CD14-positive monocyte (primary cell): ENCODE data around the gene SINHCAF. TPM values are rescaled to one million over a fixed set of nuclear protein-coding genes. Genes with fewer than 3 reads are reported as not detected.
"Not testable (repeated sequence)": the region's sequence is repeated elsewhere in the genome, so short reads cannot be mapped to it uniquely, and the experiment has no call there.

Experiments used
- DNase-seq, 3 donors: peaks; one replicate each; pipeline ENCODE4 v3.0.0-alpha.2; 2011 to 2022
- H2AFZ ChIP-seq: 2 replicates; pipeline ENCODE4 v1.6.0; 2012; ENCODE audit warnings: mild to moderate bottlenecking, low read depth, low read length, inconsistent platforms; ENCODE audit not compliant: insufficient read depth, poor library complexity, severe bottlenecking
- H3K27ac ChIP-seq, 2 donors: 1 replicate in 1 of 2; 2 replicates in 1 of 2; pipeline ENCODE4 v1.5.1; 2012 to 2013; ENCODE audit warnings: low read length in 2 of 2, control low read depth in 1 of 2, inconsistent platforms in 1 of 2, low read depth in 1 of 2, mild to moderate bottlenecking in 1 of 2
- H3K27me3 ChIP-seq, 2 donors: one replicate each; pipeline versions ENCODE4 v1.6.0 to v1.6.1; 2011 to 2013; ENCODE audit warnings: low read length in 2 of 2; ENCODE audit not compliant: control insufficient read depth in 2 of 2, insufficient read depth in 2 of 2
- H3K36me3 ChIP-seq, 2 donors: replicated peaks in 1 of 2; 1 replicate in 1 of 2; 2 replicates in 1 of 2; pipeline versions ENCODE4 v1.5.1 to v1.6.1; 2012 to 2013; ENCODE audit warnings: low read length in 2 of 2, control low read depth in 1 of 2, inconsistent platforms in 1 of 2, mild to moderate bottlenecking in 1 of 2; ENCODE audit not compliant: insufficient read depth in 2 of 2, control insufficient read depth in 1 of 2
- H3K4me1 ChIP-seq, 2 donors: 1 replicate in 1 of 2; 2 replicates in 1 of 2; pipeline versions ENCODE4 v1.5.1 to v1.6.1; 2012 to 2013; ENCODE audit warnings: low read length in 2 of 2, control low read depth in 1 of 2, inconsistent platforms in 1 of 2, mild to moderate bottlenecking in 1 of 2, moderate library complexity in 1 of 2; ENCODE audit not compliant: insufficient read depth in 2 of 2, control insufficient read depth in 1 of 2
- H3K4me2 ChIP-seq: replicated peaks from 2 replicates; pipeline ENCODE3; 2012; ENCODE audit warnings: low read length, moderate library complexity, mild to moderate bottlenecking; ENCODE audit not compliant: poor library complexity, severe bottlenecking; ENCODE audit errors: extremely low read depth
- H3K4me3 ChIP-seq, 3 experiments: fragments of 200-600 bp in 1 of 3; sonication (generic) in 1 of 3; replicated peaks in 1 of 3; 1 replicate in 2 of 3; 2 replicates in 1 of 3; pipeline ENCODE4 v1.5.1; 2011 to 2013; ENCODE audit warnings: low read length in 3 of 3, mild to moderate bottlenecking in 3 of 3, control low read depth in 2 of 3, low read depth in 2 of 3, inconsistent platforms in 1 of 3, moderate library complexity in 1 of 3
- H3K79me2 ChIP-seq: 2 replicates; pipeline ENCODE4 v1.6.0; 2012; ENCODE audit warnings: mild to moderate bottlenecking, control low read depth, inconsistent platforms, low read length, moderate library complexity; ENCODE audit not compliant: insufficient read depth
- H3K9ac ChIP-seq: 2 replicates; pipeline ENCODE4 v1.6.0; 2017; ENCODE audit warnings: low read length, mild to moderate bottlenecking; ENCODE audit not compliant: insufficient read depth, poor library complexity, severe bottlenecking
- H3K9me3 ChIP-seq, 2 donors: replicated peaks in 1 of 2; 1 replicate in 1 of 2; 2 replicates in 1 of 2; pipeline versions ENCODE4 v1.5.1 to v1.6.1; 2012 to 2013; ENCODE audit warnings: low read length in 2 of 2, control low read depth in 1 of 2; ENCODE audit not compliant: control insufficient read depth in 1 of 2, insufficient read depth in 1 of 2
- H4K20me1 ChIP-seq: 2 replicates; pipeline ENCODE4 v1.6.0; 2012; ENCODE audit warnings: mild to moderate bottlenecking, low read length, control low read depth, moderate library complexity; ENCODE audit not compliant: insufficient read depth
- H3K27ac Mint-ChIP-seq, 7 donors: one replicate each; pipeline ENCODE4 v1.8.0; 2020; ENCODE audit warnings: mild to moderate bottlenecking in 7 of 7, mixed read lengths in 7 of 7, moderate library complexity in 6 of 7, inconsistent platforms in 2 of 7
- H3K27me3 Mint-ChIP-seq, 3 donors: one replicate each; pipeline ENCODE4 v1.8.0; 2021 to 2022; ENCODE audit warnings: low read depth in 3 of 3, mild to moderate bottlenecking in 3 of 3, mixed read lengths in 3 of 3, moderate library complexity in 3 of 3, inconsistent platforms in 1 of 3
- H3K36me3 Mint-ChIP-seq, 2 donors: one replicate each; pipeline ENCODE4 v1.8.0; 2020; ENCODE audit warnings: mixed read lengths in 2 of 2, inconsistent platforms in 1 of 2, mild to moderate bottlenecking in 1 of 2
- H3K4me1 Mint-ChIP-seq: one replicate; pipeline ENCODE4 v1.8.0; 2020; ENCODE audit warnings: mild to moderate bottlenecking, mixed read lengths
- H3K4me3 Mint-ChIP-seq, 2 donors: one replicate each; pipeline ENCODE4 v1.8.0; 2020; ENCODE audit warnings: mild to moderate bottlenecking in 2 of 2, mixed read lengths in 2 of 2, moderate library complexity in 1 of 2
- H3K9me3 Mint-ChIP-seq, 7 donors: one replicate each; pipeline ENCODE4 v1.8.0; 2020 to 2022; ENCODE audit warnings: mixed read lengths in 7 of 7, mild to moderate bottlenecking in 6 of 7, moderate library complexity in 6 of 7, inconsistent platforms in 2 of 7
- WGBS: methylation state at CpG from one replicate; pipeline ENCODE4 v1.1.5; 2013; ENCODE audit warnings: missing lambda C conversion rate; ENCODE audit not compliant: insufficient coverage; 5-methylcytosine and 5-hydroxymethylcytosine counted together
- intact Hi-C, 2 donors: fragments of 100-400 bp; cut with micrococcal nuclease; formaldehyde crosslinking; loops; one replicate each; pipeline versions ENCODE4 v1.15.0 to v1.15.1; 2023
- polyA plus RNA-seq, 3 donors: library from polyadenylated mRNA; depleted of rRNA in 1 of 3; unstranded in 2 of 3; stranded (reverse) in 1 of 3; fragments of 300-500 nt in 2 of 3; fragments of >200 nt in 1 of 3; fragmentation: Illumina TruSeq in 2 of 3; gene quantifications; 1 replicate in 2 of 3; 2 replicates in 1 of 3; pipeline ENCODE4 v1.2.3, GENCODE V29; 2012 to 2021
- TF ChIP-seq, protein P1 (sequence below): fragments of 200-600 bp; IDR thresholded peaks from one replicate; pipeline ENCODE4 v1.8.0; 2022; ENCODE audit warnings: antibody characterized with exemption, mild to moderate bottlenecking

SINHCAF gene
- polyA plus RNA-seq, 3 donors, result 14.2 to 20.2 (median 20.1) TPM

DNA sequence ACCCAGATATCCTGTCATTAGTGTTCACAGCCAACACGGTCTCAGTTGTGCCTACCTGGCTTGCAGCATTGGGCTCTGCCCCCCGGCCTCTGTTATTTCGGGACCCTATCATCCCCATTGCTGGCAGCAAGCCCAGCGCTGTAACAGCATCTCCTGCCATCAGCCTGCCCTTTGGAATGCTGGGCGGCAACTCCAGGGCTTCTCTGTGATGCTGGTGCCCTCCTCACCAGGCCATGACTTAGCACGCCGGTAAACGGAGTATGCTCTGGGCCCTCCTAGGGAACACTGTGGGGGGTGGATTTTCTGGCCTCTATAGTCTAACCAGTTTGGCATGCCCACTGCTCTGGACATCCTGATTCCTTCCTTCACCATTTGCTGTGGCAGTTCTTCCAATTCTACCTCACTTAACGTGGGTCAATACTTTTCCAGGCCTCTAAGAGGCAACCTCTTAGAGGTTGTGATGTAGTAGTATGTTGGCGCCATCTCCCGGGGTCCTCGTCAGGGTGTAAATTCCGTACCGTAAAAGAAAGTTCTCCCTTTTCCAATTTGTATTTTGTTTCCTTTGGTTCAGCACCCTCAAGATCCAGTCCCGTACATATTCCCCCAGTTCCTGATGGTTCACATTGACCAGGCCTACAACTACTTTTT, 80.0 kb downstream of the SINHCAF start:
- Mint-ChIP-seq H3K27ac (no peak overlapping the region), H3K27me3 (peaks cover 0 to 1% (median 0%) of the 10 kb centered on the region in 3 donors), H3K4me1 (peaks cover 15% of the 10 kb centered on the region), H3K9me3 (peaks cover 0 to 3% (median 0%) of the 10 kb centered on the region in 7 donors), H3K4me3 (no peak overlapping the region), H3K36me3 (no peaks in the 10 kb centered on the region)
- TF ChIP-seq, protein P1, sequence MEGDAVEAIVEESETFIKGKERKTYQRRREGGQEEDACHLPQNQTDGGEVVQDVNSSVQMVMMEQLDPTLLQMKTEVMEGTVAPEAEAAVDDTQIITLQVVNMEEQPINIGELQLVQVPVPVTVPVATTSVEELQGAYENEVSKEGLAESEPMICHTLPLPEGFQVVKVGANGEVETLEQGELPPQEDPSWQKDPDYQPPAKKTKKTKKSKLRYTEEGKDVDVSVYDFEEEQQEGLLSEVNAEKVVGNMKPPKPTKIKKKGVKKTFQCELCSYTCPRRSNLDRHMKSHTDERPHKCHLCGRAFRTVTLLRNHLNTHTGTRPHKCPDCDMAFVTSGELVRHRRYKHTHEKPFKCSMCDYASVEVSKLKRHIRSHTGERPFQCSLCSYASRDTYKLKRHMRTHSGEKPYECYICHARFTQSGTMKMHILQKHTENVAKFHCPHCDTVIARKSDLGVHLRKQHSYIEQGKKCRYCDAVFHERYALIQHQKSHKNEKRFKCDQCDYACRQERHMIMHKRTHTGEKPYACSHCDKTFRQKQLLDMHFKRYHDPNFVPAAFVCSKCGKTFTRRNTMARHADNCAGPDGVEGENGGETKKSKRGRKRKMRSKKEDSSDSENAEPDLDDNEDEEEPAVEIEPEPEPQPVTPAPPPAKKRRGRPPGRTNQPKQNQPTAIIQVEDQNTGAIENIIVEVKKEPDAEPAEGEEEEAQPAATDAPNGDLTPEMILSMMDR, result no peak
- Histone ChIP-seq H3K27ac (no peak overlapping the region), H3K79me2 (no peaks in the 10 kb centered on the region), H3K27me3 (no peaks in the 10 kb centered on the region), H3K9me3 (no peaks in the 10 kb centered on the region), H3K36me3 (no peaks in the 10 kb centered on the region), H3K4me3 (no peak overlapping the region), H3K4me2 (no peak overlapping the region), H3K9ac (no peak overlapping the region), H3K4me1 (peaks cover 11% of the 10 kb centered on the region in 2 donors), H4K20me1 (no peaks in the 10 kb centered on the region), H2AFZ (no peak overlapping the region)
- WGBS, result 93% methylated on average over 8 of the region's 15 CpGs
- DNase-seq, result no peak
- intact Hi-C loops, result no loop called here

DNA sequence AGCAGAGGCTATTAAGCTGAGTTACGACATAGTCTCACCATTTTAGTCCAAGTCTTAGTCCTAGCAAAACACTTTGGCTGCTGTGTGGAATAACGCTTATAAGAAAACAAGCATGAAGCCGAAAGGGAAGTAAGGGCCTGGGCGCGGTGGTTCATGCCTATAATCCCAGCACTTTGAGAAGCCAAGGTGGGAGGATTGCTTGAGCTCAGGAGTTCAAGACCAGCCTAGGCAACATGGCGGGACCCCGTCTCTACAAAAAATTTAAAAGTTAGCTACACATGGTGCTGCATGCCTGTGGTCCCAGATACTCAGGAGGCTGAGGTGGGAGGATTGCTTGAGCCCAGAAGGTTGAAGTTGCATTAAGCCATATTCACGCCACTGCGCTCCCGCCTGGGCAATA, 83.5 kb downstream of the SINHCAF start:
- H3K4me3 Mint-ChIP-seq, H3K79me2 ChIP-seq, H3K4me1 Mint-ChIP-seq, H3K4me3 ChIP-seq, H3K4me2 ChIP-seq, DNase-seq, H4K20me1 ChIP-seq, H3K36me3 ChIP-seq, H3K9me3 Mint-ChIP-seq, intact Hi-C loops, H3K27me3 ChIP-seq, H2AFZ ChIP-seq, H3K4me1 ChIP-seq, H3K27ac Mint-ChIP-seq, H3K9me3 ChIP-seq, H3K9ac ChIP-seq, H3K27ac ChIP-seq, H3K36me3 Mint-ChIP-seq: not testable (repeated sequence)
- peaks cover 3 to 11% (median 7%) of the 10 kb centered on the region in 3 donors for H3K27me3 Mint-ChIP-seq
- WGBS, result 88% methylated on average over 8 of the region's 10 CpGs
